AG04449 (cell line): ENCODE measurements around the gene ARMCX4.

Experiments used
- CTCF ChIA-PET: fragments of 350-600 bp; formaldehyde crosslinking; extraction: SDS; loops from one replicate; lab custom pipeline; 2021; ENCODE audit warnings: antibody characterized with exemption; lab: Yijun Ruan, JAX
- POLR2A ChIA-PET: fragments of 400-600, 350-600 bp; formaldehyde crosslinking; extraction: SDS; loops from one replicate; lab custom pipeline; 2020; ENCODE audit warnings: antibody characterized with exemption, inconsistent platforms; lab: Yijun Ruan, JAX
- DNase-seq: peaks from one replicate; pipeline ENCODE4 v3.0.0-alpha.2; 2010; ENCODE audit warnings: low read depth, low spot score
- H3K4me3 ChIP-seq: 2 replicates; pipeline ENCODE4 v1.5.1; 2011; ENCODE audit warnings: low read depth, mild to moderate bottlenecking, control low read depth, low read length
- TF ChIP-seq, protein P1 (sequence below): IDR thresholded peaks from one replicate; pipeline ENCODE4 v1.5.1; 2011; ENCODE audit warnings: mild to moderate bottlenecking, moderate library complexity, low read length, control low read depth, inconsistent platforms; ENCODE audit not compliant: insufficient read depth; ENCODE audit errors: missing control alignments

Gene ARMCX4

DNA sequence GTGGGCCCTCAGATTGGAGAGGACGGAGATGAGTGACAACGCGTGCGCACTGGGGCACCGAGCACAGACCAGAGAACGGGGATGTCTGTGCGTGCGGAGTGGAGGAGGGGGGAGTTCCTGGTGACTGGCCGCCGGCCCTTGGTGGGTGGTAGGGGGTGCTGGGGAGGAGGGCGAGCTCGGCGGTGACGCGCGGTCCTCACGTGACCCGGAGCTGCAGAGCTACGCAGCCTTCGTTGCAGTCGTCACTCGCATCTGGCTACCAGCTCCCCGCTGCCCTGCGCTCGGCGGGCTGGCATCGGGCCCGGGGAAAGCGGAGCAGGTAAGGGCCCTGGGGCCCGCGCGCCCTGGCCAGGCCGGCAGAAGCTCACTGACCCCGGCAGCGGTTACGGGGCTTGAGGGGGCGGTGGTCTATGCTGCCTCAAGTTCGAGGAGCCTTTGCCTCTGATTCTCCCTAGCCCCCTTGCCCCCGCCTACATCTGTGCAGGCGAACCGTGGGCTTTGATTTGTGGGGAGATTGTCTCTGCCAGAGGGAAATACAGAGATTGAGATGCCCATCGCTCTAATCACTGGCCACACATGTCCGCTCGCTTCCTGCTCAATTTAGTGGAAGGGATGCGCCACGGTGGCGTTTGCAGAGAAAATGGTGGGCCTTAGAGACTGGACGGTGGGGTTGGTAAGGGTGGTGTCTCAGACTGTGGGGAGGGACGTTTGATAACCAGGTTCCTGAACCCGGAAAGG is at the start of gene ARMCX4:
Gene ARMCX4 (plus strand): TSS at position 245 of the 738 bp plus-strand sequence. CDS start 3,134 bp downstream, outside the sequence.
- H3K4me3 ChIP-seq, result peak within 1 kb of the TSS; percentile 67
- TF ChIP-seq, protein P1, sequence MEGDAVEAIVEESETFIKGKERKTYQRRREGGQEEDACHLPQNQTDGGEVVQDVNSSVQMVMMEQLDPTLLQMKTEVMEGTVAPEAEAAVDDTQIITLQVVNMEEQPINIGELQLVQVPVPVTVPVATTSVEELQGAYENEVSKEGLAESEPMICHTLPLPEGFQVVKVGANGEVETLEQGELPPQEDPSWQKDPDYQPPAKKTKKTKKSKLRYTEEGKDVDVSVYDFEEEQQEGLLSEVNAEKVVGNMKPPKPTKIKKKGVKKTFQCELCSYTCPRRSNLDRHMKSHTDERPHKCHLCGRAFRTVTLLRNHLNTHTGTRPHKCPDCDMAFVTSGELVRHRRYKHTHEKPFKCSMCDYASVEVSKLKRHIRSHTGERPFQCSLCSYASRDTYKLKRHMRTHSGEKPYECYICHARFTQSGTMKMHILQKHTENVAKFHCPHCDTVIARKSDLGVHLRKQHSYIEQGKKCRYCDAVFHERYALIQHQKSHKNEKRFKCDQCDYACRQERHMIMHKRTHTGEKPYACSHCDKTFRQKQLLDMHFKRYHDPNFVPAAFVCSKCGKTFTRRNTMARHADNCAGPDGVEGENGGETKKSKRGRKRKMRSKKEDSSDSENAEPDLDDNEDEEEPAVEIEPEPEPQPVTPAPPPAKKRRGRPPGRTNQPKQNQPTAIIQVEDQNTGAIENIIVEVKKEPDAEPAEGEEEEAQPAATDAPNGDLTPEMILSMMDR, result no peak

DNA sequence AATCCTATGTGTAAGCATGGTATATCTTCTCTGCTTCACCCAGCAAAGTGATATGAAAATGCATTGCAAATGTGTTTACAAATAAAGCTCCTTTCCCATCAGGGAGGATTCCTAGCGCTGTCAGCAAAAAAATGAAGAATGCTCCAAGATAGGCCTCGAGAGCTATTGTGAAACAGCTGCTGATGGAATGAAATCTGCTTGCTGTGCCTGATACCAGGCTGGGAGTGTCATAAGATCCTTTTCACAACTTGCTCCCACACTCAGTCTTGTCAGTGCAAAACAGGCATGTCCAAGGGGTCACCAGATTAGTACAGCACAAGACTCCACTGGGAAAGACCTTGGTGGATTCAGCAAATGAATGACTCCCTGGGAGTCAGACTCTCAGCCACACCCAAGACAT is 43.2 kb upstream of the ARMCX4 start:
- ChIA-PET POLR2A (no interaction called here), CTCF (no interaction called here)
- no peak overlapping the region for H3K4me3 ChIP-seq
- DNase-seq, result no peak
- TF ChIP-seq, protein P1, result no peak

More for the DNA sequence above, at the start of gene ARMCX4:
- CTCF ChIA-PET, result no interaction called here
- no peak for DNase-seq
- POLR2A ChIA-PET, result interaction anchor here (0.6 to 0.8 kb wide), 2 partner anchors 95 to 489 kb away, joined by 3 read pairs; partner anchors contain the start of gene RPL36A

DNA sequence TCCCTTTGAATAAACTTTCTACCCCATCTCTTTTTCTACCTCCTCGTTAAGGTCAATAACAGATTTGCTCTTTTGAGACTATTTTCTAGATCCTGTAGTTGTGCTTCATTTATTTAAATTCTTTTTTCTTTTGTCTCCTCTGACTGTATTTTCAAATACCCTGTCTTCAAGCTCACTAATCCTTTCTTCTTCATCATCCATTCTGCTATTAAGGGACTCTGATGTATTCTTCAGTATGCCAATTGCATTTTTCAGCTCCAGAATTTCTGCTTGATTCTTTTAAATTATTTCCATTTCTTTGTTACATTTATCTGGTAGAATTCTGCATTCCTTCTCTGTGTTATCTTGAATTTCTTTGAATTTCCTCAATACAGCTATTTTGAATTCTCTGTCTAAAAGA is 36.0 kb upstream of the ARMCX4 start:
- DNase-seq, result no peak
- CTCF ChIA-PET, result no interaction called here
- H3K4me3 ChIP-seq, result no peak overlapping the region
- TF ChIP-seq, protein P1, result no peak
- POLR2A ChIA-PET, result no interaction called here

DNA sequence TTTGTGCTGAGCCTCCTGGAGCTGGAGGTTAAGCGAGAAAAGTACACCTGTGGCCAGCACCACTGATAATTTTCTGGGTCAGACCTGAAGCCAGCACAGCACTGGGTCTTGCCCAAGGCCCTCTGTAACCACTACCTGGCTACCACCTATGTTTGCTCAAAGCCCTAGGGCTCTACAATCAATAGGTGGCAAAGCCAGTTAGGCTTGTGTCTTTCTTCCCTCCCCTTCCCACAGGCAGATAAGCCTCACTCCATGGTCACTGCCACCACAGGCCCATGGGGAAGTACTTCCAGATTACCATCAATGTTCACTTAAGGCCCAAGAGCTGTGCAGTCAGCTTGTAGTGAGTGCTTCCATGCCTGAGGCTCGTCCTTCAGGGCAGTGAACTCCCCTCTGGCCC is 35.2 kb upstream of the ARMCX4 start:
- no peak for DNase-seq
- ChIA-PET CTCF (no interaction called here), POLR2A (no interaction called here)
- TF ChIP-seq, protein P1, result no peak
- no peak overlapping the region for H3K4me3 ChIP-seq

DNA sequence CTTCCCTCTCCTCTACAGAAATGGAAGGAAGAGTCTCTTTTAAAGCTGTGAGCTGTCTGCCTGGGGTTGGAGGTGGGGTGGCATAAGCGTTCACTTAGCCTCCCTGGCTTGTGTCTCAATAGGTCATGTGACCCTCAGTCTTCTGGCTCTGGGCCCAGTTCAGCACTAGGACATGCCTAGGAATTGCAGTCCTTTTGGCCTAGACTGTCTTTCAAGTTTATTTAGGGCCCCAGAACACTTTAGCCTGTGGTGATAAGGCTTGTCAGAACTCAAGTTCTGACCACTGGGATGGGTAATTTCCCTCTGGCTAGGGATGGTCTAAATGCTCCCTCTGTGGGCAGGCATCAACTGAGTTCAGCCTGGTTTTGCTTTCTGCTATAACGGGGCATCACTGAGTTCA is 34.3 kb upstream of the ARMCX4 start:
- POLR2A ChIA-PET, result no interaction called here
- TF ChIP-seq, protein P1, result no peak
- CTCF ChIA-PET, result no interaction called here
- H3K4me3 ChIP-seq, result no peak overlapping the region
- DNase-seq, result no peak

DNA sequence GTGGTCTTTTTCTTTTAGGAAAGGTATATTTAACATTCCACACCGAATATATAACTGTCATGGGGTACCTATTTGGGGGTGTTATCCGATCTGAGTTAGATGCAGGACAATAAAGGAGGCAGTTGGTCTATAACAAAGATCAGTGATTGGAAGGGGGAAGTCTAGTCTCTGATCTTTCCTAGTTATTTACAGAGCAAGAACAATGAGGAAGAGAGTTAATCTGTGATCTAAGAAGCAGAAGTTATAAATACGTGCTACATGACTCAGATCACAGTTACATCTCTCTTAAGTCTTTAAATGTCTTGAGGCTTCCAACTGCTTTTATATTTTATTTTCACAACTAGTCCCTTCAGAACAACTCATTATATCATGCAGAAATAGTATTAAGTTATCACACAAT is 33.2 kb upstream of the ARMCX4 start:
- H3K4me3 ChIP-seq, result no peak overlapping the region
- TF ChIP-seq, protein P1, result no peak
- no peak for DNase-seq
- ChIA-PET CTCF (no interaction called here), POLR2A (no interaction called here)
